ENCODE data around the gene MATN4.

MATN4 gene

GRCh38 chr20:45309075-45309474, 976 bp upstream of the MATN4 start:
- Histone ChIP-seq H3K9ac (ENCODE audit: low read length) (no peak overlapping the region), H3K4me3 (ENCODE audit: low read depth in 1 of 2, low read length in 2 of 2) (no peak overlapping the region), H3K9me3 (ENCODE audit: low read length) (no peaks in the 10 kb centered on the region), H3K27me3 (ENCODE audit: control insufficient read depth in 1 of 2, insufficient read depth in 2 of 2, low read length in 2 of 2) (peaks cover 9 to 48% of the 10 kb centered on the region in 2 donors), H3K4me1 (ENCODE audit: insufficient read depth, low read length) (no peaks in the 10 kb centered on the region), H3K27ac (ENCODE audit: low read depth, low read length) (no peak overlapping the region), H3K36me3 (ENCODE audit: insufficient read depth, low read length) (no peaks in the 10 kb centered on the region)

GRCh38 chr20:45307076-45307640, 941 bp downstream of the MATN4 start:
- Histone ChIP-seq H3K9me3 (ENCODE audit: low read length) (no peaks in the 10 kb centered on the region), H3K9ac (ENCODE audit: low read length) (no peak overlapping the region), H3K27ac (ENCODE audit: low read depth, low read length) (no peak overlapping the region), H3K27me3 (ENCODE audit: control insufficient read depth in 1 of 2, insufficient read depth in 2 of 2, low read length in 2 of 2) (peaks cover 9 to 46% of the 10 kb centered on the region in 2 donors), H3K4me1 (ENCODE audit: insufficient read depth, low read length) (no peaks in the 10 kb centered on the region), H3K4me3 (ENCODE audit: low read depth in 1 of 2, low read length in 2 of 2) (no peak overlapping the region), H3K36me3 (ENCODE audit: insufficient read depth, low read length) (no peaks in the 10 kb centered on the region)

- H3K36me3 ChIP-seq (ENCODE audit: insufficient read depth, low read length), result no peaks in the 10 kb centered on the region
- no peak within 1 kb of the TSS for H3K4me3 ChIP-seq (ENCODE audit: low read depth in 1 of 2, low read length in 2 of 2)
- H3K9ac ChIP-seq (ENCODE audit: low read length), result no peak within 1 kb of the TSS
- no peak within 1 kb of the TSS for H3K27ac ChIP-seq (ENCODE audit: low read depth, low read length)
- no peaks in the 10 kb centered on the region for H3K9me3 ChIP-seq (ENCODE audit: low read length)
- H3K27me3 ChIP-seq (ENCODE audit: control insufficient read depth in 1 of 2, insufficient read depth in 2 of 2, low read length in 2 of 2), result peaks cover 9 to 40% of the 10 kb centered on the region in 2 donors
- no peaks in the 10 kb centered on the region for H3K4me1 ChIP-seq (ENCODE audit: insufficient read depth, low read length)
Measured at GRCh38 chr20:45306431-45306982, 1.6 kb downstream of the MATN4 start, which contains the start of gene RBPJL. RBPJL (plus strand) TSS chr20:45306840; CDS start chr20:45306923, 83 bp downstream.

GRCh38 chr20:45305262-45305661, 2.8 kb downstream of the MATN4 start:
- peaks cover 9 to 36% of the 10 kb centered on the region in 2 donors for H3K27me3 ChIP-seq (ENCODE audit: control insufficient read depth in 1 of 2, insufficient read depth in 2 of 2, low read length in 2 of 2)
- no peak overlapping the region for H3K9ac ChIP-seq (ENCODE audit: low read length)
- H3K27ac ChIP-seq (ENCODE audit: low read depth, low read length), result no peak overlapping the region
- H3K4me1 ChIP-seq (ENCODE audit: insufficient read depth, low read length), result no peaks in the 10 kb centered on the region
- no peak overlapping the region for H3K4me3 ChIP-seq (ENCODE audit: low read depth in 1 of 2, low read length in 2 of 2)
- H3K9me3 ChIP-seq (ENCODE audit: low read length), result no peaks in the 10 kb centered on the region
- H3K36me3 ChIP-seq (ENCODE audit: insufficient read depth, low read length), result no peaks in the 10 kb centered on the region

GRCh38 chr20:45304464-45304999, 3.6 kb downstream of the MATN4 start:
- no peaks in the 10 kb centered on the region for H3K4me1 ChIP-seq (ENCODE audit: insufficient read depth, low read length)
- no peaks in the 10 kb centered on the region for H3K9me3 ChIP-seq (ENCODE audit: low read length)
- H3K36me3 ChIP-seq (ENCODE audit: insufficient read depth, low read length), result no peaks in the 10 kb centered on the region
- H3K9ac ChIP-seq (ENCODE audit: low read length), result no peak overlapping the region
- H3K4me3 ChIP-seq (ENCODE audit: low read depth in 1 of 2, low read length in 2 of 2), result no peak overlapping the region
- H3K27ac ChIP-seq (ENCODE audit: low read depth, low read length), result no peak overlapping the region
- peaks cover 9 to 36% of the 10 kb centered on the region in 2 donors for H3K27me3 ChIP-seq (ENCODE audit: control insufficient read depth in 1 of 2, insufficient read depth in 2 of 2, low read length in 2 of 2)

- peaks cover 9 to 36% of the 10 kb centered on the region in 2 donors for H3K27me3 ChIP-seq (ENCODE audit: control insufficient read depth in 1 of 2, insufficient read depth in 2 of 2, low read length in 2 of 2)
Measured at GRCh38 chr20:45303586-45304463, 4.3 kb downstream of the MATN4 start.

GRCh38 chr20:45301824-45302271, 6.3 kb downstream of the MATN4 start:
- H3K9ac ChIP-seq (ENCODE audit: low read length), result no peak overlapping the region
- H3K9me3 ChIP-seq (ENCODE audit: low read length), result no peaks in the 10 kb centered on the region
- no peak overlapping the region for H3K4me3 ChIP-seq (ENCODE audit: low read depth in 1 of 2, low read length in 2 of 2)
- H3K27ac ChIP-seq (ENCODE audit: low read depth, low read length), result no peak overlapping the region
- no peaks in the 10 kb centered on the region for H3K4me1 ChIP-seq (ENCODE audit: insufficient read depth, low read length)
- H3K36me3 ChIP-seq (ENCODE audit: insufficient read depth, low read length), result no peaks in the 10 kb centered on the region
- peaks cover 0 to 37% of the 10 kb centered on the region in 2 donors for H3K27me3 ChIP-seq (ENCODE audit: control insufficient read depth in 1 of 2, insufficient read depth in 2 of 2, low read length in 2 of 2)

More at GRCh38 chr20:45303586-45304463, 4.3 kb downstream of the MATN4 start:
- Histone ChIP-seq H3K9me3 (ENCODE audit: low read length) (no peaks in the 10 kb centered on the region), H3K4me3 (ENCODE audit: low read depth in 1 of 2, low read length in 2 of 2) (no peak overlapping the region), H3K4me1 (ENCODE audit: insufficient read depth, low read length) (no peaks in the 10 kb centered on the region), H3K36me3 (ENCODE audit: insufficient read depth, low read length) (no peaks in the 10 kb centered on the region), H3K27ac (ENCODE audit: low read depth, low read length) (no peak overlapping the region), H3K9ac (ENCODE audit: low read length) (no peak overlapping the region)

- Histone ChIP-seq H3K9me3 (ENCODE audit: low read length) (no peaks in the 10 kb centered on the region), H3K27me3 (ENCODE audit: control insufficient read depth in 1 of 2, insufficient read depth in 2 of 2, low read length in 2 of 2) (peaks cover 0 to 29% of the 10 kb centered on the region in 2 donors), H3K4me3 (ENCODE audit: low read depth in 1 of 2, low read length in 2 of 2) (no peak overlapping the region), H3K9ac (ENCODE audit: low read length) (no peak overlapping the region), H3K36me3 (ENCODE audit: insufficient read depth, low read length) (no peaks in the 10 kb centered on the region), H3K4me1 (ENCODE audit: insufficient read depth, low read length) (no peaks in the 10 kb centered on the region), H3K27ac (ENCODE audit: low read depth, low read length) (no peak overlapping the region)
Measured at GRCh38 chr20:45300961-45301360, 7.1 kb downstream of the MATN4 start.

- H3K27me3 ChIP-seq (ENCODE audit: control insufficient read depth in 1 of 2, insufficient read depth in 2 of 2, low read length in 2 of 2), result peaks cover 0 to 28% of the 10 kb centered on the region in 2 donors
- no peaks in the 10 kb centered on the region for H3K9me3 ChIP-seq (ENCODE audit: low read length)
- H3K9ac ChIP-seq (ENCODE audit: low read length), result no peak overlapping the region
- H3K36me3 ChIP-seq (ENCODE audit: insufficient read depth, low read length), result no peaks in the 10 kb centered on the region
- no peak overlapping the region for H3K27ac ChIP-seq (ENCODE audit: low read depth, low read length)
- H3K4me3 ChIP-seq (ENCODE audit: low read depth in 1 of 2, low read length in 2 of 2), result no peak overlapping the region
- H3K4me1 ChIP-seq (ENCODE audit: insufficient read depth, low read length), result no peaks in the 10 kb centered on the region
Measured at GRCh38 chr20:45299786-45300185, 8.3 kb downstream of the MATN4 start.

GRCh38 chr20:45297786-45298497, 10.2 kb downstream of the MATN4 start:
- Histone ChIP-seq H3K27ac (ENCODE audit: low read depth, low read length) (no peak overlapping the region), H3K36me3 (ENCODE audit: insufficient read depth, low read length) (no peaks in the 10 kb centered on the region), H3K9me3 (ENCODE audit: low read length) (no peaks in the 10 kb centered on the region), H3K27me3 (ENCODE audit: control insufficient read depth in 1 of 2, insufficient read depth in 2 of 2, low read length in 2 of 2) (peaks cover 0 to 26% of the 10 kb centered on the region in 2 donors), H3K4me3 (ENCODE audit: low read depth in 1 of 2, low read length in 2 of 2) (no peak overlapping the region), H3K4me1 (ENCODE audit: insufficient read depth, low read length) (peaks cover 6% of the 10 kb centered on the region), H3K9ac (ENCODE audit: low read length) (no peak overlapping the region)

- no peak overlapping the region for H3K4me3 ChIP-seq (ENCODE audit: low read depth in 1 of 2, low read length in 2 of 2)
- H3K27ac ChIP-seq (ENCODE audit: low read depth, low read length), result no peak overlapping the region
- H3K36me3 ChIP-seq (ENCODE audit: insufficient read depth, low read length), result no peaks in the 10 kb centered on the region
- H3K4me1 ChIP-seq (ENCODE audit: insufficient read depth, low read length), result peaks cover 12% of the 10 kb centered on the region
- no peaks in the 10 kb centered on the region for H3K9me3 ChIP-seq (ENCODE audit: low read length)
- no peak overlapping the region for H3K9ac ChIP-seq (ENCODE audit: low read length)
- peaks cover 0 to 28% of the 10 kb centered on the region in 2 donors for H3K27me3 ChIP-seq (ENCODE audit: control insufficient read depth in 1 of 2, insufficient read depth in 2 of 2, low read length in 2 of 2)
Measured at GRCh38 chr20:45294659-45295058, 13.4 kb downstream of the MATN4 start.
